T-helper 9 cell (primary cell): ENCODE results near the gene MAP4K3.
A peak's percentile ranks its signal among the peaks of the same experiment; 100 is the strongest.

Experiments used
- DNase-seq: peaks from one replicate; pipeline ENCODE4 v3.0.0-alpha.2; 2020

MAP4K3 gene

DNA sequence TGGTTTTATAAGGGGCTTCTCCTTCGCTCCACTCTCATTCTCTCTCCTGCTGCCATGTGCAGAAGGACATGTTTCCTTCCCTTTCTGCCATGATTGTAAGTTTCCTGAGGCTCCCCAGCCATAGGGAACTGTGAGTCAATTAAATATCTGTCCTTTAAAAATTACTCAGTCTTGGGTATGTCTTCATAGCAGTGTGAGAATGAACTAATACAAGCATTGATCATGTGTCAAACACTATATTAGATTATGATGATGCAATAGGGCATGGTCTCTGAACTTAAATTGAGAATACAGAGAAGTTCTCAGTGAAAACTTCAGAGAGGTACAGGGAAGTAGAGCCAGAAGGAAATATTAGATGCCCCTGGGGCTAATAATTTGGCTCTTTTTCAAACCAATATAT is 5.9 kb upstream of the MAP4K3 start:
- DNase-seq = no peak

DNA sequence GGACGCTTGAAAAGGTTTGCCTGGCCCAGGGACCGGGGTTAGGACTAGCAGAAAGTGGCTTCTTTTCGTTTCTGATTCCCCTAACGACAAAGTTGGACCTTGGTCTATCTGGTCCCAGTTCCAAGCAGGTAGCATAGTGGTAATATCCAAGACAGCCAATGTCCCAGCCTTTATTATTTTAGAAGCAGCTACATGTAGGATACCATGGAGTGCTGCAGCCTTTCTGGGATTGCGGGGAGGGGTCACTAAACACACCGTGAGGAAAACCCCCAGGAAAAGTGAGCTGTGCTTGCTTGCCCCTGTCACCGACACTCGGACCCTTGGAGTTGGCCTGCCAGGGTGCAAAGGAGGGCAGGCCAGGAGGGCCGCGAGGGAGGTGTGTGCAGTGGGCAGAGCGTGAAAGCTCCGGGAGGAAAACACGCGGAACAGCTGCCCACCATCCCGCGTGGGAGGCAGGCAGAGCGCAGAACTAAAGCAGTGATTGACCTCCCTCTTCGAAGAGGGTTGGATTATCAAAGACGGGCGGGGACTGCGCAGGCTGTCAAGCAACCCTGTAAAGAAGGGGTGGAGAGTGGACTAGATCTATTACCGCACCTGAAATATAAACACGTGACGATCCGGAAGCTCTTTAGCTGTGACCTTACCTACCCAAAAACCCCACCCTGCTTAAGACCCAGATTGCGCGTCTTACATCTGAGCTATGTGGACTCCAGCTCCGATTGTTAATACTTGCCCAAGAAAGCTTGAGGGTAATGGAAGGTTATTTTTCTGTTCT is 624 bp upstream of the MAP4K3 start:
- peak; percentile 2 for DNase-seq

DNA sequence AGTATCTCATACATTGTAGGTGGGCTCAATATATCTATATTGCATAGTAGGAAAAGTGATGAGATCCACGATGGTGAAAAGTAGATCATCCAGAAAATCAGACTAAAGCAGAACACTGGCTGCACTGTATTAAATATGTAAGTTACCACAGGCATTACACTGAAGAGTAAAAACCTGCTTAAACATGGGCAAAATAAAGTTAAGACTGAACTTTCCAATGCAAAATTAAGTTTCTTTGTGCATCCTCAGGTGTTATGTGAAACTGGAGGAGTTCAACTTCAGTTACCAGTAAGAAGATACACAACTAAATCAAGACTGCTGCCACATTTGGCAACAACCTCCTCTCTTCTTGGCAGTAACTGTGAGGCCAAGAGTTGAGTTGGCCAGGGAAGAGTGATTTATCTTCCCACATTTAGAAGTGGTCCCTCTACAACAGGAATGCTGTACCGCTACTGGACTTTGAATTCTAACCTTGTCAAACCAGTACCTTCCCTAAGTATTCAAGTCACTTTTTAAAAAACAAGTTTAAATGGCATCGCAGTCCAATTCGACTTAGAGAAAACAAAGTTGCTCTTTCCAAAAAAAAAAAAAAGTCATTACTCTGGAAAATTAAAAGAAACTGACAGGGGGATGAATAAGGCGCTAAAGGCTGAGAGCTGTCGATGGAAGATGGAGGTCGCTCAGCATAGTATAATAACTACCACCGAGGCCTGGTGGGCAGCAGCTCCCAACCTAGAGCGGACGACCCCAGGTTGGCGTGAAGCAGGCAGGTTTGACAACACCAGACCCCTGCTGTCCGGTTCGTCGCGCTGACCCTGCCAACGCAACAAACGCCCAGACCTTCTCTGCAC is 1.1 kb downstream of the MAP4K3 start:
- DNase-seq = no peak

DNA sequence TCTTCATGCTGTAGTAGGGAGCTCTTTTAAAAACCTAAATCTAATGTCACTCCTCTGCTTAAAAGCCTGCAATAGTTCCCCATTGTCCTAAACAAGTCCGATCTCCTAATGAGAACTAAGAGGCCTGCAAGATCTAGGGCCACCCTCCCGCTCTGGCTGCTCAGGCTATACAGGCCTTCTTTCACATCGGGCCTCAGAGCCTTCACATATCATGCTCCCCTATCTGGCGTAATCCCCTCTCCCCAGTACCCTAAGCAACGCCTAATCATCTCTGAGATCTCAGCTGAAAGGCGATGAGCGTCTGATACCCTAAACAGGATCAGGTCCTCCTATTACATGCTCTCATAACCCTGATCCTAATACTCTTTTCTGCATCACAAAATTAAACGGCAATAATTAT is 1.9 kb downstream of the MAP4K3 start:
- no peak for DNase-seq

DNA sequence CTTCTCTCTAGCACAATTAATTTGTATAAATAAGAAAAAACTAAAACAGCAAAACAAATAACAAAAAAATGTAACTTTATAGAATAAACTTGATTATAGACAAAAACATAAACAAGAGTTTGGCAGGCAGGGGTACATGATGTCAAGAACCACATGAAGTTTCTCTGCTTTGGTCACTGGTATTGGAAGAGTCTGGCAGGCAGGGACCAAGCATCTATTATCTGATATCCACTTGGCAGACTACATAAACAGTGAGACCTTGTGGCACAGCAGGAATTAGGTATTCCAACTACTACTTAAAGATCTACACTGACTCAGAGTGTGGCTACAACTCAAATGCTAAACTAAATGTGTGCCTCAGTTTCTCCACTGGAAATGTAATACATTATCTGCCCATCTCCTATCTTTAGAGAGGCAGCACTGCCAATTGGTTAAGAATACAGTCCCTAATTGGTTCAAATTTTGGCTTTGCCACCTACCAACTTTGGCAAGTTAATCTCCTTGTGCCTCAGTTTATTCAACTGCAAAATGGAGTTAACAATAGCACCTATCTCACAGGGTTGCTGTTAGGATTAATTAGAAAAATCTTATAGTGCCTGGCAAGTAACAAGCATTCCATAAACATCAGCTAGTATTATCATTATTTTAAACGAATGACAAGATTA is 2.7 kb downstream of the MAP4K3 start:
- DNase-seq = no peak

DNA sequence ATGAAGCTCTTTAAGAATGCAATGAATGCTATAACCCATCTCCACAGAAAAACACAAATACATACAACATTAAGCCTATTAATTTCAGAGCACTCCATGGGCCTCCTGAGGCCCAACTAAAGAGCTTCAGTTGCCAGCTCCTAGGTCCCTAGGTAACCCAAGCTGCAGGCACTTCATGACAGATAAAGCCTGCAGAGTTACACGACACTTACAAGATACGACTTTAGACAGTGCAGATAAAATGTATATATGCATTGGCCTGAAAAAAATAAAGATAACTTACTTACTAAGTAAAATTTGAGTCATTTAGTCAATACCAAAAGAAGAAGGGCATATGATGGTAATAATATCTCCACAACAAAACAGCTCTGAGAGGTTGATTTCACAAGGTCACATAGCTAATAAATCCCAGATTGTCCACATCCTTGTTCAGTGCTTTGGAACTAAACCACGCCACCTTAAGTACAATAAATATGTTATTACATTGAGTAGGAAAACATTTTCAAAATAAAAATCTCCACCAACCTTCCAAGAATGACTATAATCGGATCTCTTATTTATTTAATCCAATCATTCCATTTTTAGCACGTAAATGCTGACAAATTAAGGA is 3.4 kb downstream of the MAP4K3 start:
- DNase-seq = no peak

DNA sequence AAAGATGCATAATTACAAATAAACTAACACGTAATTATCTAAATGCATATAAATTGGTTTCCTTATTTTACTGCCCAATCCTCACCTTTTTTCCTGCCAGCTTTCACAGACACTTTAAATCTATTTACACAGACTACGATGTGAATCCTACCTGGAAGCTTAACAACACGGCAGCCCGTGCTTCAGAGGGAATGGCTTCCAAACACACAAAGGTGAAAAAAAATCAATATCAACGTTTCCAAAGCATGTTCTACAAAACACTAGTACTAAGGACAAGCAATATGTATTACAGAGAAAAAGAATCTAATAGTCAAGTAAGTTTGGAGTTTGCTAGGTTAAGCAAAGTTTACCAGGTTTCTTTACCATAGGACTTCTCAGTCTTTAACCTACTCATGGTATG is 4.4 kb downstream of the MAP4K3 start:
- no peak for DNase-seq

DNA sequence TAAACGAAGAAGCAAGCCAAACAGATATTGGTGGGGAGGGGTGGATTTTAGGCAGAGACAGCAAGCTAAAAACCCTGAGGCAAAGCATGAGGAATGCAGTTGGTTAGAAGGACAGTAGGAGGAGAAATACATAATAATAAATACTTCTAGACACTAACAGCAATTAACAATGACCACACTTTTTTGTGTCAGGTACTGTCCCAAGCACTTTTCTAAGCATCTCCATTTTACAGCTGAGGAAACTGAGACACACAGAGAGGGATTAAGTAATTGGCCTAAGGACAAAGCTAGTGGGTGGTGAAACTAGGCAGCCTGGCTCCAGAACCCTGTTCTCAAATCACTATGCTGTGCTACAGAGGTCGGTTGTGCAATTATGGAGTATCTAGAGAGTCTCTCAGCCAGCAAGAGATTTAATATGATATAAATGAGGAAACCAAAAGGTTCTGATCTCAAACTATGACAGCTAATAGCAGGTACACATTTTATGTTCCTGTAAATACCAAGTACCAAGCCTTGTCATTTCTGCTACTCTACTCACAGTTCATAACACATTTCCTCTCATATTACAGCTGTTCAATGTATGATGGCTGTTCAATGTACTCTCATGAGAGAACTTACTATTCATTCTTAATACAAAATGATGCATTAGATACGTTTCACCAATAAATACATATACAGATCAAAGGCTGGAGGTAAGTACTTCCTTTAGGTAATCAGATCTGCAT is 5.3 kb downstream of the MAP4K3 start:
- DNase-seq = no peak

DNA sequence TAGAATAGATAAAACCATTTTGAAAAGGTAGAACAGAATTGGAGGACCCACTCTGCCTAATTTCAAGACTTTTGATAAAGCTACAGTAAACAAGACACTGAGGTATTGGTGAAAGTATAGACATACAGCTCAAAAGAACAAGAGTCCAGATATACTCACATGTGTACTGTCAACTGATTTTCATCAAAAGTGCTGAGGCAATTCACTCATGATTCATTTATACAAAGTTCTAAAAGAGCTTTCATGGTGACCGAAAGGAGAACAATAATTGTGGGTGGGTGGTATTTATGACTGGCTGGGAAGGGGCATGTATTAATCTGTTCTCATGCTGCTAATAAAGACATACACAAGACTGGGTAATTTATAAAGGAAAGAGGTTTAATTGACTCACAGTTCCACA is 7.3 kb downstream of the MAP4K3 start:
- no peak for DNase-seq

DNA sequence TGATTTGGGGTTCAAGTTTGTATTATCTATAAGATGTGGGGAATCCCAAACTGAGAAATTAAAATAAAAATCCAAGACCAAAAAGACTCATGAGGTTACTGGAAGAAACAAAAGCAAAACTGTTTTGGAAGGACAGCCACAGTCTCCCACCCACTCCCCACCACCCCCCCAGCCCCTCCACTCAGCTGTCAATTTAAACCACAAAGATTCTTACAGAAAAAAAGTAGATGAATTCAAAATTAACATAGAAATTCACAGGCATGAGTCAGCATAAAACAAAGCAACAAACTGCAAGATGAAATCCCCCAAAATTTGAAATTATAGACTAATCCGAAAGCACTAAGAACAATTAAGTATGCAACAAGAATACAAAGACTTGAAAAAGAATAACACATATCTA is 12.1 kb downstream of the MAP4K3 start:
- no peak for DNase-seq

DNA sequence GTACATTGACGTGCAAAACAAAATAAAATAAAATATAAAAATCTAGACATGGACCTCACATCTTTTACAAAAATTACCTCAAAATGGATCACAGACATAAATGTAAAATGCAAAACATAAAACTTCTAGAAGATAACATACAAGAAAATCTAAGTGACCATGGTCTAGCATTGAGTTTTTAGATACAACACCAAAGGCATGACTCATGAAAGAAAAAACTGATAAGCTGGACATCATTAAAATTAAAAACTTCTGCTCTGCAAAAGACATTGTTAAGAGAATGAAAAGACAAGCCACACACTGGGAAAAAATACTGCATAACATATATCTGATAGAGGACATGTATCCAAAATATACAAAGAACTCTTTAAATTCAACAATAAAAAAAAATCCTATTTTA is 14.4 kb downstream of the MAP4K3 start:
- DNase-seq = no peak

DNA sequence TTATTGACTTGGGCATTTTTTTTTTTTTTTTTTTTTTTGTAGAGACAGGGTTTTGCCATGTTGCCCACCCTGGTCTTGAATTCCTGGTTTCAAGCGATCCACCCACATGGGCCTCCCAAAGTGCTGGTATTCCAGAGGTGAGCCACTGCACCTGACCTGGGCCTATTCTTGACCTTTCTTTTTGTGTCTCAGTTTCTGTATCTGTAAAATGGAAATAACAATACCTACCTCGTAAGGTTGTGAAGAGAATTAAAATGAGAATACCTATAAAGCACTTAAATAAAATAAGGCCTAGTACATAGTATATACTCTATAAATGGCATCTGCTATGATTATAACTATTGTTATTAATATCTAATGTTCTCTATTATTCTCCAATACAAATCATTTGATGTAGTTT is 15.7 kb downstream of the MAP4K3 start:
- no peak for DNase-seq

DNA sequence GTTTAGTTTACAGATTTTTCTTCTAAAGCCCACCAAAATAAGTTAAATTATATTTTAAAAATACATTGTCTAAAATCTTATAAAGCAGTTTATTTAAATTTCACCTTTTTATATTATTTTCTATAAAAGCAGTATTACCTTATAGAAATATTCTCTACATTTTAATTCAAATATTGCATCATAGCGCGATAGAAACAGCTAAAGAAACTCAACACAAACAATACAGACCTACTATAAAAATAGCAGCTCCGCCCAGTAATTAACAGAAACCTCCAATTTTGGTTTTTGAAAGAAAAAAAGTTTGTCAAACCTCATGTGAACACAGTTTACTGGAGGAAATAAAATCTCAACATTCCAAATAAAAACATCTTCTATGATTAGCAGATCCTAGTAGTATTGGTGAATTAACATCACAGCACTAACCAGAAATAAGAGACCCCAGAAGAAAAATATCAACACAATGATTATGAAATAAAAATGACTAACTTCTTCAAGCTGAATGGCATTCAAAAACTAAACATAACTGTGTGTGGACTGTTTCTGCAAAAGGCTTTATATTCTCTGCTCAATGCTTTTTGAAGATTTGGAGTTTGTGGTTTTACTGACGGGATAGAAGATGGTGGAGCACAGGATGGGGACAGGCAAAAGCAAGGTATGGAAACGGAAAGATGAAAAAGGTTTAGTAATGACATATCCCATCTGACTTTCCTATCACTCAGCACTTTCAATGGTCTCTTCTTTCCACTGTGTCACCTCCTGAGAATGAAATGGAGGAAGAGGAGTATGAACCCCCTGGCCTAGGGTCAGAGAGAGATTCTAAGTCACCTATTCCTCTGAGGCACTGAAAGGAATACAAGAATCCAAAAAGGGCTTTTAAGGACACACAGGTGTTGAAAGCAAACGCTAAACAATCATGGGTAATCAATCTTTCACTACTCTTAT is 17.5 kb downstream of the MAP4K3 start:
- DNase-seq = no peak

DNA sequence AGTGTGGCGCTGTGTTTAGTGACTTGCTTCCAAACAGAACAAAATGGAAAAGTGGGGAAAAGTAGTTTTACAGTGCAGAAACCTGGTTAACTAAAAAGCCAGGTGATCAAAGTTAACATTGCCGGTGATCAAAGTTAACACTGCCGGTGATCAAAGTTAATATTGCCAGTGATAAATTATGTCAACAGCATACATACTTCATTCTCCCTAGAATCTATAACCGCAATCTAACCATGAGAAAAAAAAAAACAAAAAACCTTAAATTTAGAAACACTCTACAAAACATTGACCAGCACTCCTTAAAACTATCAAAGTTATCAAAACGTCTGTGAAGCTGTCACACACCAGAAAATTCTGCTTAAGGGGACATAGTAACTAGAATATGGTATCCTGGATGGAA is 18.6 kb downstream of the MAP4K3 start:
- no peak for DNase-seq

DNA sequence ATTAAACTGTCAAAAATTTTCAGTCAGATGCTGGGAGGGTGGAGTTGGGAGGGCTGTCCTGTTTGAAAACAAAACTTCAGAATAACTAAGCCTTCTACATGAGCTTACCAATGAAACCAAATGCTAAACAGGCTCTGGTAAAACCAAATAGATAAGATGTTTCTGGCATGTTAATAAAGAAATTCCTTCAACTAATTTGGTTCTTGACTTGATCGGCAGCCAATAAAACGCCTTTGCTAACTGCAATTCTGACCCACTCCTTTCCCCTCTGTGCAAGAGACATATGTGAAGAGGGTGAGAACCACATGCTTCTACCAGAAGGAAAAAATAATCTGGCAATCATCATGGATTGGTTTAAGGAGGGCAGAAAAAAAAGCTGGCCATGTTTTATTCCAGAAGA is 20.9 kb downstream of the MAP4K3 start:
- DNase-seq = no peak

DNA sequence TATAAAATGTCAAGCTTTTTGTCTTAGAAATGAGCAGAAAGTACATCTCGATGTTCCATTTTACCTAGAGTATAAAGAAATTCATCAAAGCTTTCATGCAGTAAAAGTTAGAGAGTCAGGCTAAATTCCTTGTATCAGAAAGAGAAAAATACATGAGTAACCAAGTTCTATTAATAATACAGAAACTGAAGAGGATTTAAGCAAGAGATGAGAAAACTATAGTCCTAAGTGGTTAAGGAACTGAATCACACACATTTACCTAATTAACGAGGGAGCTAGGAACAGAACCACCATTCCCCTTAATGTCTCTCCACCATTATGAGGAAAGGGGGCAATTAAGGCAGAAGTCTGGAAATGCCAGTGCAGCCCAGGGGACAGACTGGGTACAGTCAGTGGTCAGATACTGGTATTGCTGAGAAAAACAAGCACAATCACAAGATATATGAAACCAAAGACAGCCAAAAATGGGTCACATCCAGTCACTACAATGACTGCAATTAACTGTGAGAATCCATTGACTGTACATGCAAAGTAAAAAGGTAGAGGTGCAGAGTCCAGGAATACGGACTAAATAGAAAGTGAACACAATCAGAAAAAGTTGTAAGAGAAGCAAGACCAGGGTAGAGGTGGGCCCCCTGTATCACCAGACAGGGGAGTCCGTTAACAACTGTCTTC is 23.9 kb downstream of the MAP4K3 start:
- DNase-seq = no peak

DNA sequence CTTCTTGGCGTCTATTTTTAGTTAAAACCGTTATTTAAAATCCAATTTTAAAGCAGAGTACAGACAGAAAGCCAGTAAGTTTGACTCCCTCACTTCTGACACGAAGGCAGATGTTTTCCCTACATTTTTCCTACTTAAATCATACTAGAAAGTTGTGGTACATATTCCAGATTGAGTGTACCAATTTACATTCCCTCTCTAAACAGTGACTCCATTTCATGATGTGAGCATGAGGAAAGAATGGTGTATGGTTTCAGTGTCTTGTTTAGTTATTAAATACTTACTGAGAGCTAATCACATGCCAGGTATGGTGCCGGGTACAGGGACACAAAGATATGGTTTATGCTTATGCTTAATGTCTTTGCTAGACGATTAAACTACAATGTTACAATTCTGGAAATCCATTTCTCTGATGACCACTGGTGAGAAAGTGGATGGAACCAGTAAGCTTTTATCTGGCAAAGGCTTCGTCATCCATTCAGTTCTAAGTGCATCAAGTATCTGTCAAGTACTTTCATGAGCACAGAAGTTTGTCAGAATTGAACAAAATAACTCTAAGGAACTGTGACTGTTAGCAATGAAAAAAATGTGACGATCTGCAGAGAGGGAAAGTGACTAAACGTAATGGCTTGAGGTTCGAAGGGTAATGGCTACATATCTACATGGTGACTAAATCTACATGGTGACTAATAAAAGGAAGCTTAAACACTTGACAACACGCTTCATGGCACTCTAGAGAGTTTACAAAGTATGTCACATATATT is 25.7 kb downstream of the MAP4K3 start:
- DNase-seq = no peak

DNA sequence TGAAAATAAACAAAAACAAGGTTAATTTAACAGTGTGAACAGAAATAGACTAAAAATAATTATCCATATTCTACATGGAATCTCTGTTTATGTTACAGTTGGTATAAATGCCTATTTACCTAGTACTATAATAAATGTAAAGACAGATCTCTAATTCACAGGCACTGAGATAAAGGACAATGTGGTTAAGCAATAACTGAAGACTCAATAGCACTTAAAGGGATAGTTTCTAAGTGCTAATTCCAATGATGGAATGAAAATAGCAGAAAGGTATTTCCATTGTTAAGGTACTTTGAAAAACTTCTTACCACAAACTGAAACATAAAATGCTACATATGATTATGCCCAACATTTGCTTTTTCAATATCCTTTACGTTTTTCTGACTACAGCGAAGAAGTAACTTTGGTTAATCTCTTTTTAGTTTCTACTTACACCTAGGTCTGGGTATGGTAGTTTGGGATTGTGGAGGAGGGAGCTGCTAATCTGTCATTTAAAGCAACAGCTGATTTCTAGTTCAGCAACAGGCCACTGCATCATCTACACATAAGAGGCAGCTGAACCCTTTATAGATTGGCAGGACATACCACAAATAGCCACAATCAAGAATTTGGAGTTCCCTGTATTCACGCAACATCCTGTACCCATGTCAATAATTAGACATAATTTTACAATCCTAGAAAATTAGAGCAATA is 27.2 kb downstream of the MAP4K3 start:
- DNase-seq = no peak

DNA sequence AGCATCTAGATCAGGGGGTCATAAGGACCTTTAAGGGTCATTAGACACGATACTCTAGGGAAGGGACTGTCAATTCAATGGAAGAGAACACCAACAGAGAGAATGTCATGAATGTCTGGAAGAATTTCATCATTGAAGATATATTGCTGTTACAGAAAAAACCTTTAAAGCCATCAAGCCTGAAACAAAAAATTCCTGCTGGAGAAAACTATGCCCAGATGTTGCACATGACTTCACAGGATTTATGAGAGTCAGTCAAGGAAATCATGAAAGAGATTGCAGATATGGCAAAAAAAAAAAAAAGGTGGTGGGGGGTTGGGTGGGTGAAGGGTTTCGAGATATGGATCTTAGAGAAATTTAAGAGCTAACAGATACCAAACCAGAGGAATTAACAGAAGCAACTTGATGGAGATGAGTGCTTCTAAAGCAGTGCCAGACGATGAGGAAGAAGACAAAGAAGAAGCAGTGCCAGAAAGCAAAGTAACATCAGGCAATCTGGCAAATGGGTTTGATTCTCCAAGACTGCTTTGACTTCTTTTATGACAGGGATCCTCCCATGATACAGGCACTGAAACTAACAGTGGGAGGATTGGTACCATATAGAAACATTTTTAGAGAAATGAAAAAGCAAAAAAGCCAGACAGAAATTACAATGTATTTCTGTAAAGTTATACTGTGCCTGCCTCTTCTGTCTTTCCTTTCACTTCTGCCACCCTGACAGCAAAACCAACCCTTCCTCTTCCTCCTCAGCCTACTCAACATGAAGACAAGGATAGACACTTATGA is 28.5 kb downstream of the MAP4K3 start:
- DNase-seq = no peak
